ENCODE results near the gene SPIC.
"Not testable (repeated sequence)": the region's sequence is repeated elsewhere in the genome, so short reads cannot be mapped to it uniquely, and the experiment has no call there.

SPIC gene

GRCh38 chr12:101474711-101475386, at the start of gene SPIC:
Gene SPIC, plus strand, starts transcription at chr12:101475336. Its CDS starts 1,569 bp downstream, at chr12:101476905.
- DNase-seq = no peak

GRCh38 chr12:101430456-101430855, 44.7 kb upstream of the SPIC start:
- DNase-seq = no peak

- DNase-seq = no peak
Measured at GRCh38 chr12:101436136-101436535, 39.0 kb upstream of the SPIC start.

- no peak for DNase-seq
Measured at GRCh38 chr12:101439236-101439635, 35.9 kb upstream of the SPIC start.

GRCh38 chr12:101441461-101442224, 33.5 kb upstream of the SPIC start:
- no peak for DNase-seq

GRCh38 chr12:101455685-101456084, 19.5 kb upstream of the SPIC start:
- DNase-seq = peak; percentile 56

- no peak for DNase-seq
Measured at GRCh38 chr12:101459642-101460346, 15.3 kb upstream of the SPIC start.

- no peak for DNase-seq
Measured at GRCh38 chr12:101468948-101469347, 6.2 kb upstream of the SPIC start.

- DNase-seq = no peak
Measured at GRCh38 chr12:101470939-101471338, 4.2 kb upstream of the SPIC start.

GRCh38 chr12:101471878-101472277, 3.3 kb upstream of the SPIC start:
- not testable (repeated sequence) for DNase-seq

- DNase-seq = no peak
Measured at GRCh38 chr12:101474248-101474647, 888 bp upstream of the SPIC start.

- DNase-seq = no peak
Measured at GRCh38 chr12:101475751-101476305, 692 bp downstream of the SPIC start.

- no peak for DNase-seq
Measured at GRCh38 chr12:101480849-101481248, 5.7 kb downstream of the SPIC start.

GRCh38 chr12:101485021-101485420, 9.9 kb downstream of the SPIC start:
- no peak for DNase-seq

GRCh38 chr12:101488469-101488868, 13.3 kb downstream of the SPIC start:
- no peak for DNase-seq

- DNase-seq = no peak
Measured at GRCh38 chr12:101490286-101490920, 15.3 kb downstream of the SPIC start.

- DNase-seq = no peak
Measured at GRCh38 chr12:101491329-101491728, 16.2 kb downstream of the SPIC start.

GRCh38 chr12:101493556-101493955, 18.4 kb downstream of the SPIC start:
- DNase-seq = no peak

GRCh38 chr12:101498252-101498651, 23.1 kb downstream of the SPIC start:
- no peak for DNase-seq

GRCh38 chr12:101501410-101501995, 26.4 kb downstream of the SPIC start:
- no peak for DNase-seq

- DNase-seq = no peak
Measured at GRCh38 chr12:101521136-101521535, 46.0 kb downstream of the SPIC start.

GRCh38 chr12:101527682-101528081, 52.5 kb downstream of the SPIC start:
- no peak for DNase-seq

Data from activated CD8-positive, alpha-beta memory T cell treated with anti-CD3 and anti-CD28 coated beads for 24 hours (primary cell).